22Rv1 (cell line): Measurements from ENCODE around the gene LRMDA.

ENCODE experiments used
- CTCF ChIP-seq: fragments of 450-650 bp; IDR thresholded peaks from 2 replicates; pipeline ENCODE4 v1.5.1; 2017; ENCODE audit warnings: mild to moderate bottlenecking
- ZFX ChIP-seq: fragments of 450-650 bp; IDR thresholded peaks from 2 replicates; pipeline ENCODE4 v1.6.1; 2017; ENCODE audit warnings: antibody characterized with exemption, borderline replicate concordance

- TF ChIP-seq CTCF (no peak), ZFX (no peak)
These were observed 599.7 kb downstream of the LRMDA start for GRCh38 chr10:76031099-76031498.
